ENCODE data around the gene MAP3K9.

Gene MAP3K9

DNA sequence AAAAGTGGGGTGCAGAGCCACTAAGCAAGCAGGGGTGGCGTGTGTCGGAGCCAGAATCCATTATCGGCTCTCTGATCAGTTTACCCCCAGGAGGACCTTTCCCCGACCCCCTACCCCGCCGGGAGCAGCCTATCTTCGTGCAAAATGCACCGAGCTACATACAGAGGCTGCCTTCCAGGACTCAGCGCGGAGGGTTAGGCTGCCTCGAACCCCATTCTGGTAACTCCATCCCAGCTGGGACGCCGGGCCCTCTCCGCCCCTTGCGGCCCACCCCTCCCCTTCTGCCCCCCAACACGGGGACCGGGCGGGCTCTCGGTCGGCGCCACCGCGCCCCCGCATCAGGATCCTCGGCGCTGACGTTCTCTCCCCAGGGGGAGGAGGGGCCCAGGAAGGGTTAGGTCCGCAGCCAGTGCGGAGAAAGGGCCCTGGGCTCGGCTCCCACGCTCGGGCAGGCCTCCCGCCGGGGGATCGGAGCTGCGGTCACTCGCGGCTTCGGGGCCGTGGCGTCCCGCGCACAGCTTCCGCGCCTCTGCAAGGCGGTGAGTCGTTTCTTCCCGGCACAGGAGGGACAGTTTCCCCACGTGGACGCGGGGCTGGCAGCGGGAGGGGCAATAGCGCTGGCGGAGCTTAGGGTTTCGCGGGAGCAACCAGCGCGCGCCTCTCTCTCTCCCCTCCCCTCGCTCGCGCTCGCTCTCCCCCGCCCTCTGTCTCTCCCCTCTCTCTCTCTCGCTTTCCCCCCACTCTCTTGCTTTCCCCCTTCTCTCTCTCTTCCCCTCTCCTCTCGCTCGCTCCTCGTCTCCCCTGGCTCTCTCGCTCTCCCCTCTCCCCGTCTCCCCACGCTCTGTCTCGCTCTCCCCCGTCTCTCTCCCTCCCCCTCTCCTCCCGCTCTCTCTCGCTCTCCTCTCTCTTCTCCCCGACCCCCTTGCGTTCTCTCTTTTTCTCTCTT, 12.5 kb upstream of the MAP3K9 start:
- DNase-seq = peak; percentile 77 to 83

DNA sequence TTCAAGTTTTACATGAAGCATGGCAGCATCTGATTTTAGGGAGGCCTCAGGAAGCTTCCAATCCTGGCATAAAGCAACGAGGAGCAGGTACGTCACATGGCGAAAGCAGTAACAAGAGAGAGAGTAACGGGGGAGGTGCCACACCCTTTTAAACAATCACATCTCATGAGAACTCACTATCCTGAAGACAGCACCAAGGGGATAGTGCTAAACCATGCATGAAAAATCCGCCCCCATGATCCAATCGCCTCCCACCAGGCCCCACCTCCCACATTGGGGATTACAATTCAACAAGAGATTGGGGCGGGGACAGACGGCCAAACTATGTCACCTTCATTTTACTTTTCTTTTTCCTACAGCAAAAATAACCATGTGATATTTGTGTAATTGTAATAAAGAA, 7.2 kb upstream of the MAP3K9 start:
- no peak for DNase-seq

DNA sequence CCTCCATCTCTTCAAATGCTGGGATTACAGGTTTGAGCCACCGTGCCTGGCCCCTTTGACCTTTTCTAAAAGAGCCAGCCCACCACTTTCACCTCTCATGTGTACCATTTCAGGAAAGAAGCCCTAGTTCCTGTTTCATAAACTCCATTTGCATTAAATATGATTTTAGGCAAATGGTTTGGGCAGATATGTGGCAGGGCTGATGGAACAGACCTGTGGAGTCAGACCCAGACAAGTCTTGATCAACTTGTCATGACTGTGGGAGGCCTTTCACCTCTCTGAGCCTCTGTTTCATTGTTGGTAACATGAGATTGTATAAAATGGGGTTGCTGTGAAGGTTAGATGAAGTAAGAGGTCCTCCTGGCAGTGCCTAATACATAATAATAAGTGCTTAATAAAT, 5.2 kb upstream of the MAP3K9 start:
- DNase-seq = no peak

DNA sequence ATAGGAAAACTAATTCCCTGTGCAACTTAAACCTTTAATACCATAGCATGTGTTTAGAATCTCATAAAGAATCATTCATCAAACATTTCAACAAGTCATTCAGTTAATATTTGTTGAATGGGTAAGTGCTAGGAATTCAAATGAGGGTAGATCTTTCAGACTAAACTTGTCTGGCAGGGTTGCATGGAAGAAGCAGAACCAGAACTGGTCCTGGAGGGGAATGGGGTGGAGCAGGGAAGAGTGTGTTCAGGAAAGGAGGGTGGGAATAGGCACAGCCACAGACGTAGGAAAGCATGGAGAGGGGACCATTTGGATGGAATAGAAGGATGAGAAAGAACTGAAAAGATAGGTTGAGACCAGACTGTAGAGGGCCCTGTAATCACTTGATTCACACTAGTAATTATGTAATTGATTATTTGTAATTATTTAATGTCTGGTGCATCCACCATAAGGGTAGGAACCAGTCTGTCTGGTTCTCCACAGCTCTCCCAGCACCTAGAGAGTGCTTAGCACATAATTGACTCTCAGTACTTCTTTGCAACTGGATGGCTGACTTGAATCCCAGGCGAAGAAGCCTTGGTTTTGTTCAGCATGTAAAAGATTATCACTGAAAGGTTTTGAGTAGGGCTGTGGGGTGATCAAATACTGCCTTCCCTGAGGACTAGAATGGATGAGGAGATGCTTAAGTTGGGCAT, 3.0 kb upstream of the MAP3K9 start:
- no peak for DNase-seq

DNA sequence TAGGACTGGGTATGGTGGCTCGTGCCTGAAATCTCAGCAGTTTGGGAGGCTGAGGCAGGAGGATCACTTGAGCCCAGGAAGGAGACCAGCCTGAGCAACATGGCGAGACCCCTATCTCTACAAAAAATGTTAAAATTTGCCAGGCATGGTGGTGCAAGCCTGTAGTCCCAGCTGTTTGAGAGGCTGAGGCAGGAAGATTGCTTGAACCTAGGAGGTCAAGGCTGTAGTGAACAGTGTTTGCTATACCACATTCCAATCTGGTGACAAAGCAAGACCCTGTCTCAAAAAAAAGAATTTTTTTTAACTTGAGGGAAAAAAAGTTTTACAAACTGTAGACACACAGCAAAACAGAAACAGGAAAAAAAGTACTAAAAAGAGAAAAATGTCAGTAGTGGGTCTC, 2.3 kb upstream of the MAP3K9 start:
- no peak for DNase-seq

DNA sequence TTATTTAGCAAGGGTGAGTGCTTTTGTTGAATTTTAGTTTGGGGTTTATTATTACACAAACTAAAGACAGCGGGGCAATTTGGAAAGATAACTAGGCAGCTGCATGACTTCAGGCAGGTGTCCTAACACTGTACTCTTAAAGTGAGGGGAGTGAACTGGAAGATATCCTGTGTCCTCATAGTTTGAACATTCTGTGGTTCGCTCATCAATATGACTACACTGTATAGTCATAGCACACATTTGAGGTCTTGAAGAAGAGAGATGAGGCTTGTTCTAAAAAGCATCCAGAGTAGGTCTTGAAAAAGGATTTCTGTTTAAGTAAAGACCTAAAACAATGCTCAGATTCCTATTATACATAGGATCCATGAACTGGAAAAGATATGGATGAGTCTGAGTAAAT, 1.7 kb upstream of the MAP3K9 start:
- DNase-seq = no peak

DNA sequence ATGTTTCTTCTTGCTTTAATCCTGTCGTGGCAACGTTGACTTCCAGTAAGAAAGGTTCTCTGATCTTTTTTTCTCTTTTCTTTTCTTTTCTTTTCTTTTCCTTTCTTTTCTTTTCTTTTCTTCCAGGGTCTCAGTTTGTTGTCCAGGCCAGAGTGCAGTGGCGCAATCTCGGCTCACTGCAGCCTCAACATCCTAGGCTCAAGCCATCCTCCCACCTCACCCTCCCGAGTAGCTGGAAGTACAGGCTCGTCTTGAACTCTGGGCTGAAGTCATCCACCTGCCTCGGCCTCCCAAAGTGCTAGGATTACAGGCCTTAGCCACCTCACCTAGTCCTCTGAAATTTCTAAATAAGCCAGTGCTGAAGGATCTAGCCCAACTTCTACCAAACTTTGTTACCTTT, 1.3 kb upstream of the MAP3K9 start:
- no peak for DNase-seq

DNA sequence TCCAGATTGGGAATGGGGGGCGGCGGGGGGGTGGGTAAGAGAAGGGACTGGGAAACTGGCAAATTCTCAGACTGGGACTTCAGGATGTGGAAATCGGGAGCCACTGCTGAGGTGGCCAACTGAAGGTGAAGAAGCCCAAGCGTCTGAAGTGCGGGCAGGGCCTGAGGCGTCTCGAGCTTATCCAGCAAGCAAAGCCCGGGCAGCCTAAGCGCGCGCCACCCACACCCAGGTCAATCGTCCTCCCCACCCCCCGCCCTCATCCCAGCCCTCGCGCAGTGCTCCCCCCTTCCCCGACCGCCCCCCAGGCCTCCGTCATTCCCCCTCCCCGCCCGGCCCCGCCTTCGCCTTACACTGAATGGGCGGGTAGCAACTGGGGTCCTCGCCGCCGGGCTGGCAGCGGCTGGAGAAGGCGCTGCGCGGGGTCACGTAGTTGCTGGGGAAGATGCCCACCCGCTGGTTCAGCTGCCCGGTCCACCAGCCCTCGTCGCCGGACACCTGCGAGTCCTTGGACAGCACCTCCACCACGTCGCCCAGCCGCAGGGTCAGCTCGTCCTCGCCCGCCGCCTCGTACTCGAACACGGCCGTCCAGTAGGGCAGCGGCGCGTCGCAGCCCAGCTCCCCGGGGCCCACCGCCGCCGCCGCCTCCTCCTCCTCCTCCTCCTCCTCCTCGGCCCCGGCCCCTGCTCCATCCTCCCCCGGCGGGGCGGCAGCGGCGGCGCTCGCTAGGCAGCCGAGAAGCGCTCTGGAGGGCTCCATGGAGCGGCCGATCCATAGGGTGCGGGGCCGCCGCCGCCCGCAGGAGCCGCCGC, 693 bp downstream of the MAP3K9 start:
- peak; percentile 67 to 69 for DNase-seq

DNA sequence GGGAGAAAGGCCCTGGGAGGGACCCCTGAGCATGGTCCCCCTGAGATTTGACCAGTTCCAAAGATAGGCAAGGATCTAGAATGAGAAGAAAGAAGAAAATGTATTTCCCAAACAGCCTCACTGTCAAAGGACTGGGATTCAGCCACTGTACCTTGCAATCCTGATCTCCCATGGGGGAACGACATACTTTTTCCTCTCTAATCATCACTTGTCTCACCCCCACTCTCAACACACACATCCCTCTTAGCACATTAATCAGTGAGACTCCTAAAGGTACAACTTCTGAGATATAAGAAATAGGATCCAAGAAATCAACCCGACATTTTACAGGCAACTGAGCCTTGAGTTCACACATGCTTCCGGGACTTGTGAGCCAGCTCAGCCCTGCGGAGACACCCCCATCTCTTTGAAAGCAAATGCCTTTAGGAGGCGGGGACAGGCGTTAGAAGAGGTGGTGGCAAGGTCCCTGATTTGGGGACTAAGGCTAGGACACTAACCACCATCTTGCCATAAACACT, 1.4 kb downstream of the MAP3K9 start:
- DNase-seq = peak in 1 of 2 experiments; percentile 73

DNA sequence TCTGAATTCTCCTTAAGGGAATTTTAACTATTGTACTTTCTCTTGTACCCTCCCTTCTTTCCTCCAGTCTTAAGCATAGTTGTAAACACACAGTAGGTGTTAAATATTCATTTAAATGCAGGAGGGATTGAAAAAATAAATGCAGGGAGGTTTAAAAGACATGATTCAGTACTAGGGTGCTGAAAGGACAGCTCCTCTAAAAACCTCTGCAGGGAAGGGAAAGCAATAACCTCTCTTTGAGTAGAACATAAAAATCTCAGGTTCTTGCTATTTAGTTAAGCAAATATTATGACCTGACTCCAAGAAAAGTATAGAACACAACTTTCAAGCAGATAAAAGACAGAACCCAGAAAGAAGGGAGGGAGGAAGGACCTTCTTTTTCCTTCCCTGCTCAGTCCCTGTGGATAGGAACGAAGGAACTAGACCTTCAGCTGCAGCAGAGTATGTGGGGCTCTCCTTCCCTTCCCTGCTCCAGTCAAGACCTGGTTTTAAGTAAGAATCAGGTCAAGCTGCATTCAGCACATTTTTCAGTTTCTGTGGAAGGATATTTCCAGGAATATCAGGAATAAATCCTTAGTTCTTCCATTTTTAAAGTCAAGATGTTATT, 4.7 kb downstream of the MAP3K9 start:
- DNase-seq = no peak

DNA sequence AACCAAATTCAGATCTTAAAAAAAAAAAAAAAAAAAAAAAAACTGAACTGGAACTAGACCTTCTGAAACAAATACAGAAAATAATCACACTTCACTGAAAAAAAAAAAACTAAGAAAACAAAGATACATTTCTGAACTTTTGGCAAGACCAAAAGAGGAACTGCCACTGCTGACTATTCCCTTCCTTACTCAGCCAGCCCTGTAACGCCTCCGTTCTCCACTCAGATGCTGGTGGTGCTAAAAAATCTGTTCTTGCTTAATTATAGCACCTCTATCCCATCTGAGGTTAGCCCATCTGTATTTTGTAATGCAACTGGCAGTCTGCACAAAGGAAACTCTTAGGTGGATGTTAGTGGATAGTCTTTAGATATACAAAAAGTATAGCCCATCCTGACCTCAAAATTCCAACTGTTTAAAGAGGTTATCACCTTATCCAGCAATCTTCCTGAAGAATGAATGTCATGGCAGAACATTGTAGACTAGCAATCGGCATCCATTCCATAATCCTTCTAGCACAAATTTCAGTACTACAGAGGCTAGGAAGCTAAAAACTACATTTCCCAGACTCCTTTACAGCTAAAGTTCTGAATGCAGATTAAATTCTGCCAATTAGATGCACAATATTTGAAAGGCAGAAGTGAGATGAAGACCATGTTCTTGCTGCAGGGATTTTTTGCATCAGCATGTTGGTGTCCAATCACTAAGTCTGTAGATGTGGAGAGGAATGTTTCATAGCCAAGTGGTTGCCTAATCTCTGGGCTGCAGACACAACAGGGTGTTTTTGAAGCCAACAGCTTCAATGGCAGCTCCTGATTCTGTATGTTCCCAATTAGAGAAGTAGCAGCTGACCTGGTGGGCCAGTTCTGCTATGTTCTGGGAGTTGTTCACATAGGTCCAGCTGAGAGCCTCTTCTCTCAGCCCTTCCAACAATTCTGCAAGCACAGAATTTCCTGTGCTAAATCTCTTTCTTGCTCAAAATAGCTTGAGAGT, 5.7 kb downstream of the MAP3K9 start:
- DNase-seq = no peak

DNA sequence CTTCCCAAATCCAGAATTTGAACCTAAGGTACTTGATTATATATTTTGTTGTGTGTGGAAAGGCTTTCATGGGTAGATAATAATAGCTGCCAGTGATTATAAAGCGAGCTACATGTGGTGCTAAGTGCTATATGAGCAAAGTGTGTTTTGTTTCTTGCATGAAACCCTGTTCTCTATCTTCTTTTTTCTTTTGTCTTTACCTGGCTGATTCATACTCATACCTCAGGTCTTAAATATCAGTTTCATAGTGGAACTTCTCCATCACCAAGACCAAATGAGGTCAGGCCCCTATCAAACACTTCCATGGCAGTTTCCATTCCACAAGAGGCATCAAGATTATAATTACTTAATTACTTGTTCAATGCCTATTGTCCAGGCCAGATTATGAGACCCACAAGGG, 6.9 kb downstream of the MAP3K9 start:
- DNase-seq = no peak

DNA sequence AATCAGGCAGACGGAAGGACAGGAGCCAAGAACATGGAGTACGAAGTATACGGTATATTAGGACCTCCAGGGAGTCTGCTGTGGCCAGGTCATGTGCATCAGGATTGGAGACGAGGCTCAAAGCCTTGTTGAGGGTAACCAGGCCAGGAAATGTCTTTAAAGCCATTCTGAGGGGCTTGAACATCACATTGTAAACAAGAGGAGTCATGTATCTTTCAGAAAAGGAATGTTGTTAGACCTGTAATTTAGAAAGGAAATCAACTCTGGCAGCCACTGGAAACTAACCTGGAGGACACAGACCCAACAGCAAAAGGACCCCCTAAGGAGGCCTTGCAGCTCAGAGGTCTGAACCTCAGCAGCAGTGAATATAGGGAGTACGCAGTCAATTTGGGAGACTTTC, 7.5 kb downstream of the MAP3K9 start:
- no peak for DNase-seq

DNA sequence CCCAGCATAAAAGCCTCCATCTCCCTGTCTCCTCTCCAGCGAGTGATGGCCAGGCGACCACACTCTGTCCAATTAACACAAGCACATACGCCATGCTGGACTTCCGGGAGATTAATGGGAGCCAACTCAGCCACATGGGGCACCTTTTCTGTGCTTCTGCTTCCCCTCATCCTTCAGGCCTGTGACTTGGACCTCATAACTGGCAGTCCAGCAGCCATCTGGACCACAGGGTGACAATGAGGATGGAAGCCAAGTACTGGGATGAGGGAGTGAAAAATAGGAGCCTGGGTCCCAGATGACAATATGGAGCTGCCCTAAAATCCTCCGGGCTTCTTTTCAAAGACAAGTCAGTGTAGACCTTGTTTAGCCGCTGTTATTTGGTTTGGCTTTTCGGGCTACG, 12.8 kb downstream of the MAP3K9 start:
- no peak for DNase-seq

DNA sequence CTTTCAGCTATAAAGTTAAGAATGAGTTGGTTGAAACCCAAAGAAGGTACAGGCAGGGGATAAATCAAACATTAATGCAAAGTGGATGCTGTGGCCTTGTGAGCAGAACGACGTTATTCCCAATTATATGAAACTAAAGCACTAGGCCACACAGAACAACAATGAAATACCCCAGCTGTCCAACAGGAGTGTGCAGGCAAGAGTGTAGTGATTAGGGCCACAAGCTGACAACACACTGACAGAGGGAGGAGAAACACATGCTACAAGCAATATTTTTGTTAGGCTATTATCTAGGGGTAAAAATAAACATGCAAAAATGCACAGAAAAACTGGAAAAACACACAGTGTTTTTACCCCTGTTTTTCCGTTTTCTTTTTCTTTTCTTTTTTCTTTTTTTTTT, 15.0 kb downstream of the MAP3K9 start:
- no peak for DNase-seq

DNA sequence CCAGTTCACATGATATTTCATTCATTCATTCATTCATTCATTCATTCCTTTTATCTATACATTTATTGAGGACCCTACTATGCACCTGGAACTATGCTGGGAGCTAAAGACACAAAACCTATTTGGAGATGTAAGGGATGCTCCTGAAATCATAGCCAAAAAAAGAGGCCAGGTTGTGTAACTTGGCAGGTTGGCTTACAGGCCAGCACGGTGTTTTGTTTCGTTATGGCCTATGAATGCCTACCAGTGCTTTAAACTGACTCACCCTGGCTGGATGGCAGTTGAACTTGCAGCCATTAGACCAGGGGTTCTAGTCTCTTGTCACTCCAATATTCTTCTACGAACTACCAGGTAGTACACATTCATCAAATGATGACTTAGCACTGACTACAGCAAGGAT, 15.7 kb downstream of the MAP3K9 start:
- no peak for DNase-seq

DNA sequence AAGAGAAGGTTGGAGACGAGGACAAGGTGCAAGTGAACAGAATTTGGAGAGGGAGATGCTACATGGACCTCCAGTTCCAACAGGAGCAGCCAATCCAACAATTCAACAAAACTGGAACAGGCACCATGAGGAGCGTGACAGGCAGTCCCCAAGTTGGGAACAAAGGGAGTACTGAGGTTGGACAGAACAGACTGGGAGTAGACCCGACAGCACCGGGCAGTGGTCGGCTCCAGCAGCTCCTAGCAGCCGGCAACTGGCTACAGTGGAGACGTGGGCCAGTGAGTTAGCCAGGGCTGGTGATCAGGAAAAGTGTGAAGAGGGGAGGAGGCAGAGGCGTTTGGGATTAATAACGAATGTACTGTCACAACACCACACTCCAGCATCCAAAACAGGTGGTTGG, 16.4 kb downstream of the MAP3K9 start:
- DNase-seq = no peak

DNA sequence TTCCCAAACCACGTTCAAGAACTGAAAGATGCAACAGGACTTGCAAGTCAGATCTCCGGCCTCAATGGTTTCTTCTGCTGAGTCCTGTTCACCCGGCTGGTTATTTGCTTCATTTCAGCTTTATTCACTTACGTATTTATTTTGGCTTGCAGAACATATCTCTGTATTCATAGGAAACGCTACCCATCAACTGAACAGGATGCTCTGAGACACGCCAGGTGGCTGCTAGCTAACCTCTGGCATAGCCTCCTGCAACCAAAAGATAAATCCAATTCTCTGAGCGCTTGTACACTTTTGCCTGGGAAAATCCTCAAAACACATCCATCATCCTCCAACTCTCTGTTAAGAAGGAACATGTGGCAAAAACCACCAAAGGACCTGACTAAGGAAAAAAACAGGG, 17.3 kb downstream of the MAP3K9 start:
- DNase-seq = no peak

DNA sequence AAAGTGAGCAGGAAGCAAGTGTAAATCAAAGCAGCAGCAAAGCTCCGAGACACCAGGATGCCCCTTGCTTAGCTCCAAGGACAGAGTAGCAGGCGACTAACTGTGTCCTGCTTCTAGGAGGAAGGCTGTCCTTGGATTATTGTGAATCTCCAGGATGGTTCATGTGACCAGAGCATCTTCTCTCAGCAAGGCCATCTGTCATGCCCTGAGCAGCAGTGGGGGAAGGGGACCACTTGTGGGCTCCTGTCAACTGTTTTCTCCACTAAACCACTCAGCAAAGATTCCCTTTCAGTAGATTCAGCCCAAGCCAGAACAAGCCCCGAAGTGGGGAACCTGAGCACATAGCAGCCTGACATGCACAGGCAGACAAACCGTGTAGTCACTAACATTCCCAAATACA, 19.4 kb downstream of the MAP3K9 start:
- DNase-seq = no peak

DNA sequence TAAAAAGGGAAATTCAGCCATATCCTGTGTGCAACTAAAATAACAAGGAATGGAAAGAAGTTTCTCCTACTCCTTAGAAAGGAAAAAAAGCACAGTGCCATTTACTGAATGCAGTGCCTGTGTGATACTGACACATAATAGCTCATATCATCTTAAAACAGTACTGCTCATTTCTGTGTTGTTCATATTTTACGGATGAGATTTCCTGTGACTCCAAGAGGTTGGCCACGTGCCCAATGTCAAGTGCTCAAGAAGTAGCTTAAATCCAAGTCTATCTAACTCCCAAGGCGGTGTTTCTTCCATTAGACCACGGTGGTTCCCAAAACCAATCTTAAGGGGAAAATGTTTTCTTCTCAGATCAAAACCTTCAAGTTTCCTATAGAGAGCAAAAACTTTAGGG, 20.0 kb downstream of the MAP3K9 start:
- DNase-seq = no peak

DNA sequence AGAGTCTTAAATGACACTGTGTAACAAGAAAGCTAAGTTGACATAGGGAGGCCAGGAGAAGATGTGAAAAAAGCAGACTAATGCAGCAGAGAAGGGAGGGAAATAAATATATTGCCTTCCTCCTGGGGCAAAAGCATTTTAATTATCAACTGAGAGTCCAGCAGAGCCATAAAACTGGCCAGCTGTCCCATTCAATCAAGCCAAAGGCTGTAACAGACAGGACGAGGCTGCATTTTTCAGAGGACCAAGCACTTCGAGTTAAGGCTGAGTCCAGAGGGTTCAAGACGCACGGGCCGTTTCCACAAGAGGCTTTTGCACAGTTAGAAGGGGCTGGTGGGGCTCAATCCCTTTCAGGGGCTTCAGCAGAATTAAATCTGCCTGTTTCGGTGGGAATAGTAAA, 20.4 kb downstream of the MAP3K9 start:
- DNase-seq = no peak

DNA sequence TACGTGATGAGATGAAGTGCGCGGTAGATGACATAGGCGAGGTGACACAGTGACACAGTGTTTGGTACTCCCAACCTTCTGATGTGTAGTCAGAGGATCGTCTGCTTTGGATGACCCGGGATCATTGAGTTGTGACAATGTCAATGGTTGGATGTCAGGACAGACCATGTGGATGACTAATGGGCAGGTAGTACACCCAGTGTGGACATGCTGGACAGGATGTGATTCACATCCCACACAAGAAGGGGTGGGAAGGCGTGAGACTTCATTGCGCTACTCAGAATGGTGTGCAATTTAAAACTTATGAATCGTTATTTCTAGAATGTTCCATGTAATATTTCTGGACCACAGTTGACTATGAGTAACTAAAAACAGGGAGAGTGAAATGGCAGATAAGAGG, 23.8 kb downstream of the MAP3K9 start:
- DNase-seq = no peak
